Activated CD8-positive, alpha-beta memory T cell treated with anti-CD3 and anti-CD28 coated beads for 48 hours (primary cell): ENCODE measurements around the gene IGFLR1.

ENCODE experiments used
- DNase-seq, 3 experiments: peaks; one replicate each; pipeline ENCODE4 v3.0.0-alpha.2; 2020; ENCODE audit warnings: low read depth in 2 of 3, low spot score in 2 of 3

The IGFLR1 gene

DNA sequence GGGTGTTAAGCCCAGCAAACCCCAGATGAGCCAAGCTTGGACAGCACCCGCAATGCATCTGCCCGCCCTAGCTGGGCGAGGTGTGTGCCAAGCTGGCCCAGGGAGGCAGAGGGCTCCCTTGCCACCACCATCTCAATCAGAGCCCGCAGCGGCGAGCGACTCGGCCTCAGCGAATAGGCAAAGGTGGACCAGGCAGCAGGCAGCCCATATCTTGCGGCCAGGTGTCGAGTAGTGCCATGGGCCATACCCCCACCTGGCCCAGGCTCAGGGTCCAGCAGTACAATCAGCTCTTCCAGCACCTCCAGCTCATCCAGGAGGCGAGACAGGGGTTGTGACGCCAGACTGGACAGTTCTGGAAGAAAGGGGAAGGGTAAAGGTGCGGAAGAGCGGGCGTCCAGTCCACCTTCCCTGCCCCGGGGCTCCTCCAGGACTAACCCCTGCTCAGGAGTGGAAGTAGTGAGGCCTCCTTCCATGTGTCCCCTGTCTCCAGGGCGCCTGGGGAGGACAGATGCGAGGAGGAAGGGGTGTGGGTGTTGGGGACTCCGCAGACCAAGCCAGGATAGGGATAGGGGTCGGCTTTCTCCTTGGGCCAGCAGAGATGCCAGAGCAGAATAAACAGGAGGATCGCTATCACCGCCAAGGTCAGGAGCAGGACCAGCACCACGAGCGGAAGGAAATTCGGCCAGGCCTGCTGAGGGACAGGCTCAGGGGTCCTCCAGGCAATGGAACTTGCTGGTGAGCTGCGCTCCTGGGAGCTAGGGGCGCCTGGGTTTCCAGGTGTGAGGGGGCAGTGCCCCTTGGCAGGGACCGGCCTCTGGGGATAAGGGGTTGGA, 2.8 kb downstream of the IGFLR1 start:
- DNase-seq = no peak

DNA sequence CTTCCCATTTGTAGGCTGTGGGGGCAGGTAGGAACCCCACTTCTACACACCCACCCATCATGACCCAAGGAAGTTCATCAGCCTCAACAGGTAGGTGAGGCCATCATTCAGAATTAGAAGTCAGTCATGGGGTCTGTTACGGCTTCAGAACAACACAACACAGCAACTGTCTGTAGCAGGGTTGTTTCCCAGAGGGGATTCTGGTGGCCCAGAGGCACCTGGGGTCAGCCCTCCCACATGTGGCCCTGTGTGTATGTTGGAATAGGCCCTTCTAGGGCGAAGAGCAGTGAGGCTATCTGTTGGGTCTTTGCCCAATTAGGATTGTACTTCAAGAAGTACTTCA, 3.4 kb downstream of the IGFLR1 start:
- DNase-seq = no peak

DNA sequence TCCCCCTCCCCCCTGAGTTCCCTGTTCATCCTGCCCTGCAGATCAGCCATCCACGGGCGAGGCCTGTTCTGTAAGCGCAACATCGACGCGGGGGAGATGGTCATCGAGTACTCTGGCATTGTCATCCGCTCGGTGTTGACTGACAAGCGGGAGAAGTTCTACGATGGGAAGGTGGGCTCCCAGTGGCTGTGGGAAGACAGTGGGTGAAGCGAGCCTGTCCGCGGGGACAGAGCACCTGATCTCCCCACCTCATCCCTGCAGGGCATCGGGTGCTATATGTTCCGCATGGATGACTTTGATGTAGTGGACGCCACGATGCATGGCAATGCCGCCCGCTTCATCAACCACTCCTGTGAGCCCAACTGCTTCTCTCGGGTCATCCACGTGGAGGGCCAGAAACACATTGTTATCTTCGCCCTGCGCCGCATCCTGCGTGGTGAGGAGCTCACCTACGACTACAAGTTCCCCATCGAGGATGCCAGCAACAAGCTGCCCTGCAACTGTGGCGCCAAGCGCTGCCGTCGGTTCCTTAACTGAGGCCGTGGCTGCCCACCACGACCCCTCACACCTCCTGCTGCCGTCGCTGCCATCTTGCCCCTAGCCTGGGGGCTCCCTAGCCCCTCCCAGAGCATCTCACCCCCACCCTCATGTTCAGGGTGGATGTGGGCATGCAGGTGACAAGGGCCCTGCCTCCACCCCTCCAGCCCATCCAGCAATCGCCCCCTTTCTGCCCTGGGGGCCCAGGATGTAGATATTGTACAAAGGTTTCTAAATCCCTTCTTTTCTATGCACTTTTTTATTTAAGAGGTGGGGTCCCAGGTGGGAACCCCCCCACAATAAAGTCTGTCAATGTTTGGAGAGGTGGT, 4.0 kb downstream of the IGFLR1 start:
- no peak for DNase-seq

DNA sequence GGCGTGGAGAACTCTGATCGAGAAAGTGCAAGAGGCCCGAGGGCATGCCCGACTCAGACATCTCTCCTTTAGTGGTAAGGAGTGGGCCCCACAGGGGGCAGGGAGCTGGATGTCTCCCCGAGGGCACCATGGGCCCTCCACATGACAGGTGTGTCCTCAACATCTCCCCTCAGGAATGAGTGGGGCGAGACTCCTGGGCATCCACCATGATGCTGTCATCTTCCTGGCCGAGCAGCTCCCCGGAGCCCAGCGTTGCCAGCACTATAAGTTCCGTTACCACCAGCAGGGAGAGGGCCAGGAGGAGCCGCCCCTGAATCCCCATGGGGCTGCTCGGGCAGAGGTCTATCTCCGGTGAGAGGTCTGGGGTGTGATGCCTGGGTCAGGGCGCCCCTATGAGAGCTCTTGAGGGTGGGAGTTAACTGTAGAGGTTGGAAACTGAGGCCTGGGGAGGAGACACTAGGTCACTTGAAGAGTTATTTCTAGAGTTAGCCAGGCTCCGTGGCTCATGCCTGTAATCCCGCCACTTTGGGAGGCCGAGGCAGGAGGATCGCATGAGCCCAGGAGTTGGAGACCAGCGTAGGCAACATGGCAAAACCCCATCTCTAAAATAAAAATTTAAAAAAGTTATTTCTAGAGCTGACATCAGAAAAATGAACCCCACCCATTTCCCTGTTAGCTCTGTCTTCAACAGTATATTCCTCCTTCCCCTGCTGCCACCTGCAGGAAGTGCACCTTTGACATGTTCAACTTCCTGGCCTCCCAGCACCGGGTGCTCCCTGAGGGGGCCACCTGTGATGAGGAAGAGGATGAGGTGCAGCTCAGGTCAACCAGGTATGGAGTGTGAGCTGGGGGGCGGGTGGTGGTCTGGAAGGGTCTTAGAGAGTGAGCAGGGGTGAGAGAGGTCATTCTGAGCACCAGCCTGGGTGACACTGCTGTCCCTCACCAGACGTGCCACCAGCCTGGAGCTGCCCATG, 5.1 kb downstream of the IGFLR1 start:
- DNase-seq = no peak

DNA sequence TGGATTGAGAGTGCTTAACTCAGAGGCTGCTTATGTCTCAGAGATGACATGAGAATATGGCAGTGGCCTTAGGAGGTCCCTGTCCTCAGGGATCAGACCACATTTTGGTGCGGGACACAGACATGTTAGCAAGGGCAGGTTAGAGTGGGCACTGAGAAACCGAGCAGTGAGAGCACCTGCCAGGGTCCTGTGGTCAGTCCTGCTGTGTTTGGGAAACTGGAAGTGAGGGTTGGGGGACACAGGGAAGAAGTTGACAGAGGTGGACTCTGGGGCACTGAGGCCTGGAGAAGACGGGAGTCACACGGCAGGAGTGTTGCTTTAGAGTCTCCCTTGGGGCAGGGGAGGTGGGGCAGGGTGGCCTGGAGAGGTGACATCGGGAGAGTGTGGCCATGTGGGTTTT, 7.4 kb downstream of the IGFLR1 start:
- DNase-seq = no peak

DNA sequence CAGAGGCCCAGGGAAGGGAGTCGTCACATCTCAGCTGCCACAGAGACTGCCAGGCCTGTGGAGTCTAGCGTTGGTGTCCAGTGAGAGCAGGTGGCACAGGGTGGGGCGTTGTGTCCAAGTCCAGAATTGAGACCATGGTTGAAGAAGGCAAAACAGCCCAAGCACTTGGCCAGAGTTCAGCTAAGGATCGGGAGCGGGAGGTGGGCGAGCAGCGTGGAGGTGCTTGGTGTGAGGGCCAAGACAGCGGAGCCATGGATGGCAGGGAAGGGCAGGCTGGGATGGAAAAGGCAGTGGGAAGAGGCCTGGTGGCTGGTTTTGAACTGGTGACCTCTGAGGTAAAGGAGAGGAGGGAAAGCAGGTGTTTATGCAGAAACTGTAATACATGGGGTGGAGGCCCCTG, 8.0 kb downstream of the IGFLR1 start:
- DNase-seq = no peak

DNA sequence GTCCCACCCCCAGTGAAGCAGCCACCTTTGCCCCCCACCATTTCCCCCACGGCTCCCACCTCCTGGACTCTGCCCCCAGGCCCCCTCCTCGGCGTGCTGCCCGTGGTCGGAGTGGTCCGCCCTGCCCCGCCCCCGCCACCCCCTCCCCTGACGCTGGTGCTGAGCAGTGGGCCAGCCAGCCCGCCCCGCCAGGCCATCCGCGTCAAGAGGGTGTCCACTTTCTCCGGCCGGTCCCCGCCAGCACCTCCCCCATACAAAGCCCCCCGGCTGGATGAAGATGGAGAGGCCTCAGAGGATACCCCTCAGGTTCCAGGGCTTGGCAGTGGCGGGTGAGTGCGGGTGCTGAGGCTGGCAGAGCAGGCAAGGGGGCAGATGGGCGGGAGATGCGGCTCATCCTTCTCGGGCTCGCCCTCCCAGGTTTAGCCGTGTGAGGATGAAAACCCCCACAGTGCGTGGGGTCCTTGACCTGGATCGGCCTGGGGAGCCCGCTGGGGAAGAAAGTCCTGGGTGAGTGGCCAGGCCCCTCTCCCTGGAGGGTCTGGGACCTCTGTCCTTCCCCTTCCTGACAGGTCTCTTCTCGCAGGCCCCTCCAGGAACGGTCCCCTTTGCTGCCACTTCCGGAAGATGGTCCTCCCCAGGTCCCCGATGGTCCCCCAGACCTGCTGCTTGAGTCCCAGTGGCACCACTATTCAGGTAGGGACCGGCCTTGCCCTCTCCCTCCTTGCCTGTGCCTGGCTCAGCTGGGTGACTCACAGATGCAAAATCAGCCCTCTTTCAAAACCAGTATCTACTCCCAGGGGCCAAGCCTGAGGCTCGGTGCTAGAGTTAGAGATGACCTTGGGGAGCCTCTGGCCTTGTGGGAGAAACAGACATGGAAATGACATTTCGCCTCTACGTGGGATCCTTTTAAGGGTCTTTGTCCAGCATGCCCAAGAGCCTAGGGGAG, 8.8 kb downstream of the IGFLR1 start:
- no peak for DNase-seq

DNA sequence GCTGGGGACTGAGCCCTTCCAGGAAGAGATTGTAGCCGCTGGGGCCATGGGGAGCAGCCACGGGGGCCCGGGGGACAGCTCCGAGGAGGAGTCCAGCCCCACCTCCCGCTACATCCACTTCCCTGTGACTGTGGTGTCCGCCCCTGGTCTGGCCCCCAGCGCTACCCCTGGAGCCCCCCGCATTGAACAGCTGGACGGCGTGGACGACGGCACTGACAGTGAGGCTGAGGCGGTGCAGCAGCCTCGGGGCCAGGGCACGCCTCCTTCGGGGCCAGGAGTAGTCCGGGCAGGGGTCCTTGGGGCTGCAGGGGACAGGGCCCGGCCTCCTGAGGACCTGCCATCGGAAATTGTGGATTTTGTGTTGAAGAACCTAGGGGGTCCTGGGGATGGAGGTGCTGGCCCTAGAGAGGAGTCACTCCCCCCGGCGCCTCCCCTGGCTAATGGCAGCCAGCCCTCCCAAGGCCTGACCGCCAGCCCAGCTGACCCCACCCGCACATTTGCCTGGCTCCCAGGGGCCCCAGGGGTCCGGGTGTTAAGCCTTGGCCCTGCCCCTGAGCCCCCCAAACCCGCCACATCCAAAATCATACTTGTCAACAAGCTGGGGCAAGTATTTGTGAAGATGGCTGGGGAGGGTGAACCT, 9.6 kb downstream of the IGFLR1 start:
- no peak for DNase-seq

DNA sequence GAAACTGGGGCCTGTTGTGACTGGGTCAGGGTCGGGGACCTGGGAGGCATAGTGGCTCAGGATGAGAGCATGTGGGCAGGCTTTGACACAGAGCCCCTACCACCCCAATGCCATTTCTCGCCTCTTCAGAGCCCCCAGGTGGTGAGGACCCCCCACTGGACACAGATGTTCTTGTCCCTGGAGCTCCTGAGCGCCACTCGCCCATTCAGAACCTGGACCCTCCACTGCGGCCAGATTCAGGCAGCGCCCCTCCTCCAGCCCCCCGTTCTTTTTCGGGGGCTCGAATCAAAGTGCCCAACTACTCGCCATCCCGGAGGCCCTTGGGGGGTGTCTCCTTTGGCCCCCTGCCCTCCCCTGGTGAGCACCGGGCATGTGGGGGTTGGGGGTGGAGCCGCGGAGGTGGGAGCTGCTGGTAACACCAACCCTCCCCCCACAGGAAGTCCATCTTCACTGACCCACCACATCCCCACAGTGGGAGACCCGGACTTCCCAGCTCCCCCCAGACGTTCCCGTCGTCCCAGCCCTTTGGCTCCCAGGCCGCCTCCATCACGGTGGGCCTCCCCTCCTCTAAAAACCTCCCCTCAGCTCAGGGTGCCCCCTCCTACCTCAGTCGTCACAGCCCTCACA, 10.4 kb downstream of the IGFLR1 start:
- no peak for DNase-seq

DNA sequence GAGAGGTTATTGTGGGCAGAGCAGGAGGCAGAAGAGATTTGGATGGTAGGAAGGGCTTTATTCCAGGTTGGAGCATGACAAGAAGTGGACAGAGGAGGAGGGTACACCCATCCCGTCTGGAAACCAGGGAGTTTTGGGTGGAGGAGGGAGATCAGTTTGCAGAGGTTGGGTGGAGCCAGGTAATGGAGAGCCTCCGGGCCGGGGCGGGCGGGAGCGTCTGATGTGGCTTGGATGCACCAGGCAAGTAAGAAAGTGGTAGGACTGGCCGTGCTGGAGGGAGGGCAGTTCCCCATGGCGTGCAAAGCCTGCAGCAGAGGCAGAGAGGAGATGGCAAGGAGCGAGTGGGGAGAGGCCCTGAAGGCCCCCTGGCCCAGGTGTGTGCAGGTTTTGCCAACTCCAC, 10.9 kb downstream of the IGFLR1 start:
- no peak for DNase-seq

DNA sequence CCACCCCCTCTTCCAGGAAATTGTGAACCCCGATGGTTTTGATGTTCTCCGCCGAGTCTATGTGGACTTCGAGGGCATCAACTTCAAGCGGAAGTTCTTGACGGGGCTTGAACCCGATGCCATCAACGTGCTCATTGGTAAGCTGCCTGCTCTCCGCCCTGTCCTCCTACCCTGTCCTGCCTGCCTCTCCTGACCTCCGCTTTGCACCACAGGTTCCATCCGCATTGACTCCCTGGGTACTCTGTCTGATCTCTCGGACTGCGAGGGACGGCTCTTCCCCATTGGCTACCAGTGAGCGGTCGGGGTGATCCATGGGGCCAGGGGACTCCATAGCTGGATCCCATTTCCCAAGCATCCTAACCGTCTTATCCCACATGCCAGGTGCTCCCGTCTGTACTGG, 11.9 kb downstream of the IGFLR1 start:
- DNase-seq = no peak

DNA sequence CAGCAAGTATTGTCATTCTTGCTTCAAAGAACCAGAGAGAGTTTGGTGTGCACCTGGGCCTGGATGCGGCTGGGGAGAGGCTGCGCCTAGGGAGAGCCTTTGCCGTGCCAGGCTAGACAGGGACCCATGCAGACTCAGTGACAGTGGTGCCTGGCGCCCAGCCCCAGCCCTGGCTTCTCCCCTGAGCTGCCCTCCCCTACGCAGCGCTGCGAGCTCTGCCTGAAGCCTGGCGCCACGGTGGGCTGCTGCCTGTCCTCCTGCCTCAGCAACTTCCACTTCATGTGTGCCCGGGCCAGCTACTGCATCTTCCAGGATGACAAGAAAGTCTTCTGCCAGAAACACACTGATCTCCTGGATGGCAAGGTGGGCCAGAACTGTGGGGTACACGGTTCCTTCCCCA, 12.5 kb downstream of the IGFLR1 start:
- DNase-seq = no peak

DNA sequence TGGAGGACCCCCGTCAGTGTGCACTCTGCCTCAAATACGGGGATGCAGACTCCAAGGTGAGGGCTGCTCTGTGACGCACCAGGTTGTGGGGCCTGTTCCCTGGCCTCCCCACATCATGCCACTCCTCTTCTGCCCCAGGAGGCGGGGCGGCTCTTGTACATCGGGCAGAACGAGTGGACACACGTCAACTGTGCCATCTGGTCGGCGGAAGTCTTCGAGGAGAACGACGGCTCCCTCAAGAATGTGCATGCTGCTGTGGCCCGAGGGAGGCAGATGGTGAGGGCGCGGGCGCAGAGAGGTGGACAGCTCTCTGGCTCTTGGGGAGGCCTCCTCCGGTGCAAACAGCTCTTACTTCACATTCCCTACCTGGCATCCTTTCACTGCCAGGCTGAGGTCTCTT, 13.2 kb downstream of the IGFLR1 start:
- no peak for DNase-seq

DNA sequence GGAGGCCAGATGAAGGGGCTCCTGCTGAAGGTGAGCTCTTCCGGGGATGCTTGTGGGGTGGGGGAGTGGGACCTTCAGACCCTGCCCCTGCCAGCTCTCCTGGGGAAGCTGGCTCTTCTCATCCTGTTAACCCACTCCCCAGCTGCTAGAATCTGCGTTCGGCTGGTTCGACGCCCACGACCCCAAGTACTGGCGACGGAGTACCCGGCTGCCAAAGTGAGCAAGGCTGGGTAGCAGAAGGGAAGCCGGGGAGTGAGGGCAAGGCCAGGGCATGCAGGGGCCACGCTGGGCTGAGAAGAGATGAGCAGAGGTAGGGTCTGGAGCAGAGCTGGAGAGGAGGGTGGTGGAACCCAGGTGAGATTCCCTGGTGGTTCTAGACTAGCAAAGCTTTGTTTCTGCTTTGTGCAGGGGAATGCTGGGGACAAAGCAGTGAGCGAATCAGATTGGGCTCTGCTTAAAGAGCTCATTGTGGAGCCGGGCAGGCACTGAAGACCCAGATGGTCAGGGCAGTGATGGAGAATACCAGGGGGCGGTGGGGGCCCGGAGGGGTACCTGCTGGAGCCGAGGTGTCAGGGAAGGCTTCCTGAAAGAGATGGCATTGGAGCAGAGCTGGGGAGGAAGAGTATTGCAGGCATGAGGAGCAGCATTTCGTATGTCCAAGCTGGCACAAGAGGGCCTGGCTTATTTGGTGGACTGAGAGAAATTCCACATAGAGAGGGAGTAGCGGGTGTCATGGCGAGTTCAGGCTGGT, 14.1 kb downstream of the IGFLR1 start:
- no peak for DNase-seq

DNA sequence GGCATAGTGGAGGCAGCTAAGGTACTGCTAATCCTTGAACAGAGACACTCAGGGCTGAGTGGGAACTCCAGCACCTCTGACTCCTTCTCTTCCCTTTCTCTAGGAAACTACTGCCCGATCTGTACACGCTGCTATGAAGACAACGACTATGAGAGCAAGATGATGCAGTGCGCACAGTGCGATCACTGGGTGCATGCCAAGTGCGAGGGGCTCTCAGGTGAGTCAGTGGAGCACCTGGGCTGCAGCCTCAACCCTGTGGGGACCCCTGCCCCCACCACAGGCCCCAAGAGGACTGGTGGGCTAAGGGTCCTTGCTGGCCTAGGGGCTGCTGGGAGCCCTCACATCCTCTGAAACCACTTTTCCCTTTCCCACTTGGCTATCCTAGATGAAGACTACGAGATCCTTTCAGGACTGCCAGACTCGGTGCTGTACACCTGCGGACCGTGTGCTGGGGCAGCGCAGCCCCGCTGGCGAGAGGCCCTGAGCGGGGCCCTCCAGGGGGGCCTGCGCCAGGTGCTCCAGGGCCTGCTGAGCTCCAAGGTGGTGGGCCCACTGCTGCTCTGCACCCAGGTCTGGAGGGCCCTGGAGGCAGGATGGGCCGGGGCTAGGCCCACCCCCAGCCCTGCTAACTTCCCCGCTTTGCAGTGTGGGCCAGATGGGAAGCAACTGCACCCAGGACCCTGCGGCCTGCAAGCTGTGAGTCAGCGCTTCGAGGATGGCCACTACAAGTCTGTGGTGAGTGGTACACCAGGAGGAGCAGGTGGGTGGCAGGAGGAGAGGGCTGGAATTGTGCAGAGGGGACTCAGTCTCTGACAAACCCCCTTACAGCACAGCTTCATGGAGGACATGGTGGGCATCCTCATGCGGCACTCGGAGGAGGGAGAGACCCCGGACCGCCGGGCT, 14.9 kb downstream of the IGFLR1 start:
- DNase-seq = no peak

DNA sequence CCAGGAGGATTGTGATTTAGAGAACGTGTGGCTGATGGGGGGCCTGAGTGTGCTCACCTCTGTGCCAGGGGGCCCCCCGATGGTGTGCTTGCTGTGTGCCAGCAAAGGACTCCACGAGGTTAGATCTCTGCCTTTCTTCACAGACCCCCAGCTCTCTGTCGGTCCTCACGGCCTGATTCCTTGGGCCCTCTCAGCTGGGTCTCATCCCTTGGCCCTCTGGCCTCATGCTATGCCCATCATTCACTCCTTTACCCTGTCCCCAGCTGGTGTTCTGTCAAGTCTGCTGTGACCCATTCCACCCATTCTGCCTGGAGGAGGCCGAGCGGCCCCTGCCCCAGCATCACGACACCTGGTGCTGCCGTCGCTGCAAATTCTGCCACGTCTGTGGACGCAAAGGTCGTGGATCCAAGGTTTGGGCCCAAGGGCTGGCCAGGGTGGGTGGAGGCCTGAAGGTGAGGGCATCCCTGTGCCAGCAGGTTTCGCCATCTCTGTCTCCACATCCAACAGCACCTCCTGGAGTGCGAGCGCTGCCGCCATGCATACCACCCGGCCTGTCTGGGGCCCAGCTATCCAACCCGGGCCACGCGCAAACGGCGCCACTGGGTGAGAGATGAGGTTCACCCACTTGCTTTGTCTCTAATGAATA, 16.9 kb downstream of the IGFLR1 start:
- no peak for DNase-seq

DNA sequence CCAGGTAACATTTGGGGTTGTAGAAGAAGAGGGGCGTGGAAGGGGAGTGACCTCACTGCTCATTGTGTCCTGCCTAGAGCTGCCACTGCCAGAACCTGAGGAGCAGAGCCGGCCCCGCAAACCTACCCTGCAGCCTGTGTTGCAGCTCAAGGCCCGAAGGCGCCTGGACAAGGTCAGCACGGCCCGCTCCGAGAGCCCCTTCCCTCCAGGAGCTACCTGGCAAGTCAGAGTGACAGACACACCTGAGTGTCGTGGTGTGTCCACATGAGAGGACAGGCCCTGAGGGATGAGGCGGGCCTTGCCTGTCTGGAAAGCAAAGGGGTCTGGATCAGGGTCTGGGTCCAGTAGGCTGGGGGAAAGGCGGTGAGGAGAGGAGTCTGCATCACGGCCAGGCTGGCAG, 17.7 kb downstream of the IGFLR1 start:
- DNase-seq = no peak
